Right atrium auricular region (tissue), 2 donors: ENCODE measurements around the gene ADAM22. TPM values are rescaled to one million over a fixed set of nuclear protein-coding genes. Genes with fewer than 3 reads are reported as not detected.
"Not testable (repeated sequence)": the region's sequence is repeated elsewhere in the genome, so short reads cannot be mapped to it uniquely, and the experiment has no call there.

ENCODE experiments used
- DNase-seq: peaks from one replicate; pipeline ENCODE4 v3.0.0-alpha.2; 2019; ENCODE audit warnings: low spot score
- H3K27ac ChIP-seq, 2 donors: fragments of 200-600 bp; sonication (generic); 1 replicate in 1 of 2; 2 replicates in 1 of 2; pipeline ENCODE4 v1.5.1; 2016 to 2019
- H3K27me3 ChIP-seq, 2 donors: fragments of 200-600 bp; sonication (generic); one replicate each; pipeline versions ENCODE4 v1.5.1 to v1.6.0; 2017 to 2019
- H3K36me3 ChIP-seq: fragments of 200-600 bp; sonication (generic); one replicate; pipeline ENCODE4 v1.5.1; 2016
- H3K4me1 ChIP-seq, 2 donors: fragments of 200-600 bp; sonication (generic); one replicate each; pipeline versions ENCODE4 v1.5.1 to v1.6.0; 2017 to 2019
- H3K4me3 ChIP-seq, 2 donors: fragments of 200-600 bp; sonication (generic); 1 replicate in 1 of 2; 2 replicates in 1 of 2; pipeline ENCODE4 v1.5.1; 2017 to 2019; ENCODE audit warnings: mild to moderate bottlenecking in 1 of 2, moderate library complexity in 1 of 2
- H3K9me3 ChIP-seq, 2 donors: fragments of 200-600 bp; sonication (generic); one replicate each; pipeline ENCODE4 v1.5.1; 2019
- total RNA-seq, 2 donors: library from RNA; depleted of rRNA; stranded (reverse); fragments of >200 nt; gene quantifications; one replicate each; pipeline ENCODE4 v1.1.0, GENCODE V29; 2016
- TF ChIP-seq, protein P1 (sequence below), 2 donors: fragments of 200-600 bp; sonication (generic); IDR thresholded peaks; one replicate each; pipeline ENCODE4 v1.5.1; 2019; ENCODE audit warnings: antibody characterized with exemption in 2 of 2

The ADAM22 gene
- total RNA-seq, 2 donors from 2014 or later: 1.9 to 3.9 TPM

DNA sequence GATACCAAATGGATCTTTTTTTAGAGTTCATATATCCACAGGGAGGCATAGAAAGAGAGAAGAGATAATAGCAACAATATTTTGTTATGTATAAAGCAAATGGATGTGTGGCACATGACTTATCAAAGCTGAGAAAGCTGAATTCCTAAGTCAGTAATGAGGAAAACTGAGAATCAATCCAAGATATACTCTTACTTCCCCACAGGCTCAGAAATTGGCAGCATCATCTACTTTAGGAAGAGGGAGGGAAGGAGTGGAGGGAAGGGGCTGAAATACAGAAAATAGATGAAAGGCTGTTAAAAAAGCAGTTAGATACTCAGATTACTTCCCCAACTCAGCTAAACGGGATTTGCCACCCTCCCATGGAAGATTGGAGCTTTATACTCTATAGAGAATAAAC, 222.3 kb downstream of the ADAM22 start:
- no peaks in the 10 kb centered on the region for H3K4me1 ChIP-seq
- no peak overlapping the region for H3K4me3 ChIP-seq
- TF ChIP-seq, protein P1, sequence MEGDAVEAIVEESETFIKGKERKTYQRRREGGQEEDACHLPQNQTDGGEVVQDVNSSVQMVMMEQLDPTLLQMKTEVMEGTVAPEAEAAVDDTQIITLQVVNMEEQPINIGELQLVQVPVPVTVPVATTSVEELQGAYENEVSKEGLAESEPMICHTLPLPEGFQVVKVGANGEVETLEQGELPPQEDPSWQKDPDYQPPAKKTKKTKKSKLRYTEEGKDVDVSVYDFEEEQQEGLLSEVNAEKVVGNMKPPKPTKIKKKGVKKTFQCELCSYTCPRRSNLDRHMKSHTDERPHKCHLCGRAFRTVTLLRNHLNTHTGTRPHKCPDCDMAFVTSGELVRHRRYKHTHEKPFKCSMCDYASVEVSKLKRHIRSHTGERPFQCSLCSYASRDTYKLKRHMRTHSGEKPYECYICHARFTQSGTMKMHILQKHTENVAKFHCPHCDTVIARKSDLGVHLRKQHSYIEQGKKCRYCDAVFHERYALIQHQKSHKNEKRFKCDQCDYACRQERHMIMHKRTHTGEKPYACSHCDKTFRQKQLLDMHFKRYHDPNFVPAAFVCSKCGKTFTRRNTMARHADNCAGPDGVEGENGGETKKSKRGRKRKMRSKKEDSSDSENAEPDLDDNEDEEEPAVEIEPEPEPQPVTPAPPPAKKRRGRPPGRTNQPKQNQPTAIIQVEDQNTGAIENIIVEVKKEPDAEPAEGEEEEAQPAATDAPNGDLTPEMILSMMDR (IDR thresholded peaks at IDR 0.05): no peak
- no peaks in the 10 kb centered on the region for H3K9me3 ChIP-seq
- H3K36me3 ChIP-seq: no peaks in the 10 kb centered on the region
- H3K27ac ChIP-seq: no peak overlapping the region
- H3K27me3 ChIP-seq: no peaks in the 10 kb centered on the region
- no peak for DNase-seq

DNA sequence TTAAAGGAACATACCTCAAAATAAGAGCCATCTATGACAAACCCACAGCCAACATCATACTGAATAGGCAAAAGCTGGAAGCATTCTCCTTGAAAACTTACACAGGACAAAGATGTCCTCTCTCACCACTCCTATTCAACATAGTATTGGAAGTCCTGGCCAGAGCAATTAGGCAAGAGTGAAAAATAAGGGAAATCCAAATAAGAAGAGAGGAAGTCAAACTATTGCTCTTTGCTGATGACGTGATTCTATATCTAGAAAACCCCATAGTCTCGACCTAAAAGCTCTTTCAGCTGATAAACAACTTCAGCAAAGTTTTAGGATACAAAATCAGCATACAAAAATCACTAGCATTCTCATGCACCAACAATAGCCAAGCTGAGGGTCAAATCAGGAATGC, 225.7 kb downstream of the ADAM22 start:
- H3K9me3 ChIP-seq, H3K27me3 ChIP-seq, H3K36me3 ChIP-seq, H3K27ac ChIP-seq, DNase-seq, H3K4me3 ChIP-seq, H3K4me1 ChIP-seq: not testable (repeated sequence)

DNA sequence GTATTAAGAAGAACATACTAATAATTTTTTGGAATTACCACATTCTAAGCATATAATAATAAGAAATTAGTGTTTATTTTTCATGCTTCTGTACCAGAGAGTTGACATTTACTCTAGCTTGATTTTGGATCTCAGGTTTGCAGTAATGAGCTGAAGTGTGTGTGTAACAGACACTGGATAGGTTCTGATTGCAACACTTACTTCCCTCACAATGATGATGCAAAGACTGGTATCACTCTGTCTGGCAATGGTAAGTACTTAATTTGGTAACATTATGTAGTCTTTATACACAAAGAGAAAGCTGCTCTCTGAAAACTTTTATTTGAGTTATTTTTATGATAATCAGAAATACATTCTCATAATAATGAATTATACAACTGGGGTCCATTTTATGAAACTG, 231.6 kb downstream of the ADAM22 start:
- no peak overlapping the region for H3K27ac ChIP-seq
- TF ChIP-seq, protein P1 (IDR thresholded peaks at IDR 0.05): no peak
- no peak for DNase-seq
- H3K4me1 ChIP-seq: no peaks in the 10 kb centered on the region
- H3K4me3 ChIP-seq: no peak overlapping the region
- H3K36me3 ChIP-seq: no peaks in the 10 kb centered on the region
- H3K9me3 ChIP-seq: no peaks in the 10 kb centered on the region
- no peaks in the 10 kb centered on the region for H3K27me3 ChIP-seq

DNA sequence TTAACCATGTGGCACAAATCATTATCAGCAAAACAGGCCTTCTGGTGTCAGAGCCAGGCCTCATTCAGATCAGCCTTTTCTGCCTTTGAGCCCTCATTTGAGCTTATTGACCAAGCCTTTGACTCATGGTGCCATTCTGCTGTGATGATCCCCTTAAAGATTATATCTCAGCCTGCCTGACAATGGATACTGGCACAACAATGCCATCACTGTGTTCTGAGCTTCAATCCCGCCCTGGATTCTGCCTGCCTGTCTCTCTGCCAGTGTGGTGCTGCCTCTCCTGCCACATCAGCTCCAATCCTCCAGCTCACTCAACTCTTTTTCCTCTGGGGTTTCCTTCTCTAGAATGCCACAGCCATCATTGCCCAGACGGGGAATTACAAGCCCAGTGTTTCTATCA, 233.2 kb downstream of the ADAM22 start:
- no peaks in the 10 kb centered on the region for H3K9me3 ChIP-seq
- TF ChIP-seq, protein P1 (IDR thresholded peaks at IDR 0.05): no peak
- no peak overlapping the region for H3K27ac ChIP-seq
- H3K36me3 ChIP-seq: no peaks in the 10 kb centered on the region
- no peaks in the 10 kb centered on the region for H3K27me3 ChIP-seq
- H3K4me3 ChIP-seq: no peak overlapping the region
- DNase-seq: no peak
- H3K4me1 ChIP-seq: no peaks in the 10 kb centered on the region

DNA sequence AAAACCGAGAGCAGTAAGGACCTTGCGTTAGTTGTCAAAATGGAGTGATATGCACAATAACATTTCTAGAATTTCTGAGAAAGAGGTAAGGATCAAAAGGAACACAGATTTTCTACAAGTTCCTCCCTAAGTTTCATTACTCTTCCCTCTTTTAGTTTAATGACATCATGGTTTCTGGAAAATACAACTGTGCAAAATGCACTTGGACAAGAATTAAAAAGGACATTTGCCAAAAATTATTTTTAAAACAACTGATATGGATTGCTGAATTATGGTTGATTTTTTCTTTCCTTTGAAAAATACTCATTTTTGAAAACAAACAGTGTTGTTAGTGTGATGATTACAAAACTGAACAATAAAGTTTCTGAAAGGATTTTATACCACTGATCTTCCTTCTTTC, 233.7 kb downstream of the ADAM22 start:
- Histone ChIP-seq H3K4me3 (no peak overlapping the region), H3K4me1 (no peaks in the 10 kb centered on the region), H3K27ac (no peak overlapping the region), H3K9me3 (no peaks in the 10 kb centered on the region), H3K27me3 (no peaks in the 10 kb centered on the region), H3K36me3 (no peaks in the 10 kb centered on the region)
- DNase-seq: no peak
- TF ChIP-seq, protein P1 (IDR thresholded peaks at IDR 0.05): no peak

DNA sequence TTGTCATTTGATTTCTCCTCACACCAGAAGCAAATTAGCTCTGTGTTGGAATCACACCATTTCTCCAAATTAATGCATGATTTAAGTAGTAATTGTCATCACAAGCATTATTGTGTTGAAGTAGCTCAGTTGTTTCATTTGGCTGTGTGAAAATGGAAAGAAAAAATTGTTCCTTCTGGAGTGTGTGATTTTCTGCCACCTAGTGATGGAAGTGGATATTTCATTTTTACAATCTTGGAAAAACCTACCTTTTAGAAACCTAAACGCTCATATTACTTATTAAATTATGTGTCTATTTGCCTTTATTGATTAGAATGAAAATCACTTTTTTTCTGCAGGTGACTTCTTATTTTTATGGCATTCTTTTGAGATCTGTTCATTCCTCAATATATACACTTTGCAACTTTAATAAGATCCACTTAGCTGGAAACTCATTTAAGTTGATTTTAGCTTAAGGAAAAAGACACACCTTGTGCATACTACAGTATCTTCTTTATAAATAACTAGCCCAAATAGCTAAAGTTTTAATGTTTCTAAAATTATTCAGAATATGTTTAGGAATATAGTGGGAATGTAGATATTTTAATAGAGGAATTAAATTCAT, 235.8 kb downstream of the ADAM22 start:
- DNase-seq: no peak
- Histone ChIP-seq H3K27me3 (no peaks in the 10 kb centered on the region), H3K4me1 (no peaks in the 10 kb centered on the region), H3K36me3 (no peaks in the 10 kb centered on the region), H3K9me3 (no peaks in the 10 kb centered on the region), H3K4me3 (no peak overlapping the region), H3K27ac (no peak overlapping the region)
- TF ChIP-seq, protein P1 (IDR thresholded peaks at IDR 0.05): peak; percentile 41 to 66
